SH-SY5Y (cell line): ENCODE data around the gene FAM83C.

Experiments
- GATA2 ChIP-seq: IDR thresholded peaks from 2 replicates; pipeline ENCODE4 v1.6.1; 2011; ENCODE audit warnings: mild to moderate bottlenecking, low read depth, low read length
- GATA3 ChIP-seq: IDR thresholded peaks from 2 replicates; pipeline ENCODE4 v1.6.1; 2011; ENCODE audit warnings: low read depth, mild to moderate bottlenecking, low read length, moderate library complexity

- TF ChIP-seq GATA3 (no peak), GATA2 (no peak)
These were observed 7.0 kb downstream of the FAM83C start for GRCh38 chr20:35284992-35285805.
